Astrocyte of the spinal cord (primary cell): ENCODE data around the gene MYBBP1A.

Source experiments
- DNase-seq: peaks from one replicate; pipeline ENCODE4 v3.0.0; 2011; ENCODE audit warnings: low read depth, low spot score
- H3K4me3 ChIP-seq: 2 replicates; pipeline ENCODE4 v1.5.1; 2011; ENCODE audit warnings: low read depth, mild to moderate bottlenecking, low read length, moderate library complexity
- CTCF ChIP-seq: IDR thresholded peaks from 2 replicates; pipeline ENCODE4 v1.5.1; 2012; ENCODE audit warnings: low read depth, mild to moderate bottlenecking, low read length, inconsistent platforms
- in situ Hi-C: cut with HindIII; loops from 2 replicates; pipeline ENCODE4 v1.10.0; 2017; ENCODE audit warnings: low sequenced_read_pairs

Gene MYBBP1A

GRCh38 chr17:4560421-4560820 lies 5.2 kb upstream of the MYBBP1A start, which contains the start of gene GGT6:
TSS of gene GGT6 (minus strand) at chr17:4560577. CDS start at chr17:4560521, 56 bp downstream.
- DNase-seq = no peak
- in situ Hi-C loops = no loop called here

GRCh38 chr17:4559966-4560365 lies 4.8 kb upstream of the MYBBP1A start:
- in situ Hi-C loops = no loop called here
- H3K4me3 ChIP-seq = no peak overlapping the region
- DNase-seq = no peak
- no peak for TF ChIP-seq CTCF

More at GRCh38 chr17:4560421-4560820, 5.2 kb upstream of the MYBBP1A start, which contains the start of gene GGT6:
- no peak for TF ChIP-seq CTCF
- no peak within 1 kb of the TSS for H3K4me3 ChIP-seq

GRCh38 chr17:4559139-4559791 lies 4.1 kb upstream of the MYBBP1A start:
- DNase-seq = no peak
- in situ Hi-C loops = no loop called here
- H3K4me3 ChIP-seq = no peak overlapping the region
- TF ChIP-seq CTCF = no peak

- no peak for TF ChIP-seq CTCF
- H3K4me3 ChIP-seq = no peak overlapping the region
- in situ Hi-C loops = no loop called here
- DNase-seq = no peak
These were observed 3.3 kb upstream of the MYBBP1A start for GRCh38 chr17:4558347-4558971.

GRCh38 chr17:4557626-4558346 lies 2.6 kb upstream of the MYBBP1A start:
- no peak for TF ChIP-seq CTCF
- H3K4me3 ChIP-seq = no peak overlapping the region
- in situ Hi-C loops = no loop called here
- DNase-seq = no peak

GRCh38 chr17:4556996-4557395 lies 1.8 kb upstream of the MYBBP1A start:
- DNase-seq = no peak
- in situ Hi-C loops = no loop called here
- H3K4me3 ChIP-seq = no peak overlapping the region
- TF ChIP-seq CTCF = no peak
